Measurements from ENCODE around the gene UBE2J1. TPM values are rescaled to one million over a fixed set of nuclear protein-coding genes. Genes with fewer than 3 reads are reported as not detected.
"Not testable (repeated sequence)": the region's sequence is repeated elsewhere in the genome, so short reads cannot be mapped to it uniquely, and the experiment has no call there.

The UBE2J1 gene
- polyA plus RNA-seq, 1 donor from 2014 or later: 47.2 TPM

GRCh38 chr6:89308525-89309395, 43.8 kb downstream of the UBE2J1 start:
- Histone ChIP-seq H2AFZ (ENCODE audit: low read depth, low read length) (no peak overlapping the region), H3K79me2 (replicated peaks; ENCODE audit: insufficient read depth, low read length) (no peaks in the 10 kb centered on the region)
- TF ChIP-seq SMC3 (conservative IDR thresholded peaks at IDR 0.05; ENCODE audit: poor library complexity) (no peak), REST (IDR thresholded peaks at IDR 0.05; ENCODE audit: borderline replicate concordance) (no peak), CTCF (IDR thresholded peaks at IDR 0.05; ENCODE audit: poor library complexity, severe bottlenecking) (no peak), RAD21 (conservative IDR thresholded peaks at IDR 0.05) (no peak), EZH2 (IDR thresholded peaks at IDR 0.05; ENCODE audit: borderline replicate concordance, insufficient read depth, low read length, poor library complexity, severe bottlenecking) (no peak)

GRCh38 chr6:89304517-89304916, 48.0 kb downstream of the UBE2J1 start:
- H3F3A ChIP-seq (ENCODE audit: insufficient read depth, low read length, poor library complexity, severe bottlenecking); H3K4me2 ChIP-seq (ENCODE audit: low read length); H3K9me3 ChIP-seq (ENCODE audit: low read length); H3K27me3 ChIP-seq (ENCODE audit: insufficient read depth, low read depth, low read length); H3K79me2 ChIP-seq (replicated peaks; ENCODE audit: insufficient read depth, low read length); H3K9ac ChIP-seq (ENCODE audit: low read length); H4K20me1 ChIP-seq (ENCODE audit: insufficient read depth); H3K27ac ChIP-seq (ENCODE audit: low read length); H3K36me3 ChIP-seq (ENCODE audit: insufficient read depth, low read length); H3K4me3 ChIP-seq (ENCODE audit: low read length); H3K9me2 ChIP-seq (ENCODE audit: insufficient read depth, low read length); H2AFZ ChIP-seq (ENCODE audit: low read depth, low read length): not testable (repeated sequence)

More at GRCh38 chr6:89308525-89309395, 43.8 kb downstream of the UBE2J1 start:
- H3K36me3 ChIP-seq (ENCODE audit: insufficient read depth, low read length): no peaks in the 10 kb centered on the region
- H4K20me1 ChIP-seq (ENCODE audit: insufficient read depth): no peaks in the 10 kb centered on the region
- H3K27me3 ChIP-seq (ENCODE audit: insufficient read depth, low read depth, low read length): no peaks in the 10 kb centered on the region
- no peak overlapping the region for H3K9ac ChIP-seq (ENCODE audit: low read length)
- H3K9me2 ChIP-seq (ENCODE audit: insufficient read depth, low read length): no peaks in the 10 kb centered on the region
- H3K27ac ChIP-seq (ENCODE audit: low read length): no peak overlapping the region
- no peaks in the 10 kb centered on the region for H3F3A ChIP-seq (ENCODE audit: insufficient read depth, low read length, poor library complexity, severe bottlenecking)
- no peak overlapping the region for H3K4me3 ChIP-seq (ENCODE audit: low read length)
- H3K4me2 ChIP-seq (ENCODE audit: low read length): no peak overlapping the region
- H3K9me3 ChIP-seq (ENCODE audit: low read length): no peaks in the 10 kb centered on the region

DNA sequence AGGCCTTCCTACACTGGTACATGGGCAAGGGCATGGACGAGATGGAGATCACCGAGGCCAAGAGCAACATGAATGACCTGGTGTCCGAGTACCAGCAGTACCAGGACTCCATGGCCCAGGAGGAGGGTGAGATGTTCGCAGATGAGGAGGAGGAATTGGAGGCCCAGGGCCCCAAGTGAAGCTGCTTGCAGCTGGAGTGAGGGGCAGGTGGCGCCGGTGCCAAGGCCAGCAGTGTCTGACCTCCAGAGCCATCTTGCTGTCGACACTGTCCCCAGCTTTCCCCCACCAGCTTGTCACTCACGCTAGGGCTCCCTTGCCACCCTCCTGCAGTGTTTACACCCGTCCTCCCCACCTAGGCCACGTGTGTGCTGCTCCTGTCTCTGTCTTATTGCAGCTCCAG, 49.6 kb downstream of the UBE2J1 start:
- Histone ChIP-seq H3K27ac (ENCODE audit: low read length) (no peak overlapping the region), H2AFZ (ENCODE audit: low read depth, low read length) (no peak overlapping the region), H3K27me3 (ENCODE audit: insufficient read depth, low read depth, low read length) (no peaks in the 10 kb centered on the region), H3F3A (ENCODE audit: insufficient read depth, low read length, poor library complexity, severe bottlenecking) (no peaks in the 10 kb centered on the region), H3K4me3 (ENCODE audit: low read length) (no peak overlapping the region), H3K9me2 (ENCODE audit: insufficient read depth, low read length) (no peaks in the 10 kb centered on the region), H3K9me3 (ENCODE audit: low read length) (no peaks in the 10 kb centered on the region), H3K36me3 (ENCODE audit: insufficient read depth, low read length) (no peaks in the 10 kb centered on the region), H4K20me1 (ENCODE audit: insufficient read depth) (no peaks in the 10 kb centered on the region), H3K4me2 (ENCODE audit: low read length) (no peak overlapping the region), H3K79me2 (replicated peaks; ENCODE audit: insufficient read depth, low read length) (no peaks in the 10 kb centered on the region), H3K9ac (ENCODE audit: low read length) (no peak overlapping the region)
- TF ChIP-seq TAF1 (IDR thresholded peaks at IDR 0.05; ENCODE audit: low read depth) (no peak), SMC3 (conservative IDR thresholded peaks at IDR 0.05; ENCODE audit: poor library complexity) (no peak), POLR2AphosphoS5 (IDR thresholded peaks at IDR 0.05) (no peak), REST (IDR thresholded peaks at IDR 0.05; ENCODE audit: borderline replicate concordance) (no peak), MXI1 (conservative IDR thresholded peaks at IDR 0.05; ENCODE audit: poor library complexity, severe bottlenecking) (no peak), CTCF (IDR thresholded peaks at IDR 0.05; ENCODE audit: poor library complexity, severe bottlenecking) (no peak), RAD21 (conservative IDR thresholded peaks at IDR 0.05) (no peak), EP300 (conservative IDR thresholded peaks at IDR 0.05; ENCODE audit: poor library complexity, severe bottlenecking) (no peak), EZH2 (IDR thresholded peaks at IDR 0.05; ENCODE audit: borderline replicate concordance, insufficient read depth, low read length, poor library complexity, severe bottlenecking) (no peak)
